IPS DF 4.7 (cell line): ENCODE data around the gene RPS6KA1.
"Not testable (repeated sequence)": the region's sequence is repeated elsewhere in the genome, so short reads cannot be mapped to it uniquely, and the experiment has no call there.

ENCODE experiments used
- DNase-seq: peaks from one replicate; pipeline ENCODE4 v3.0.0-alpha.2; 2013; ENCODE audit warnings: low spot score; ENCODE audit errors: extremely low read depth

RPS6KA1 gene

DNA sequence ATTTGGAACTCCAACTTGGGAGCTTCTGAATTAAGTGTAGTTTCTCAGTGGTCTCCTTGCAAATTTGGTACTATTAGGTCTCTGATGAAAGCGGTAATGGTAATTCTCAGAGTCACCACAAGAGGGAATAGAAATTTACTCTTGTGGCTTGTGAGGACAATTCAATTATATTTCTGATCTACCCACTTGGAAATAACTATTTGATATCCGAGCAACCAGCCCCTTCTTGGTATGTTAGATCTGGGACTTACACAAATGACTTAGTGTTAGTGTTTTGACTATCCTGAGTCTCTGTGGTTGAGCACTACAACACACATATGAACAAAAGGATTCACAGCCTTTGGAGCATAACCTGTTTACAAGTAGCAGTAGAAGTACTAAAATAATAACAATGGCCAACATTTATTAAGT lies 68.1 kb downstream of the RPS6KA1 start:
- no peak for DNase-seq

DNA sequence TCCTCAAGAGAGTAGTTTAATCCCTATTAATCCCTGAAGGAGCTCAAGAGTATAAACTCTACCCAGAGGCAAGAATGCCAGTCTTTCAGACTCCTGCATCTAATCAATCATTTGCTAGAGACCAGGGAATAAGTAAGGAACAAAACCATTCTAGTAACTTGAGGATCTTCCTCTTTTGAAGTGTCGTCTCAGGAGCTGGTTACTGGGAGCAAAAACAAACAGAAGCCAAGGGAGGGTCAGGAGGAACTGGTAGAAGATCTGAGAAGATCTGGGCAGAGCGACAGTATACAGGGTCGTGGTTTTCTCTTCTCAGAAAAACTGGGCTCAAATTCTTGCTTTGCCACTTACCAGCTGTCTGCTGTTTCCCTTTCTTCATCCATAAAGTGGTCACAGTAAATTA lies 69.3 kb downstream of the RPS6KA1 start:
- DNase-seq: no peak

DNA sequence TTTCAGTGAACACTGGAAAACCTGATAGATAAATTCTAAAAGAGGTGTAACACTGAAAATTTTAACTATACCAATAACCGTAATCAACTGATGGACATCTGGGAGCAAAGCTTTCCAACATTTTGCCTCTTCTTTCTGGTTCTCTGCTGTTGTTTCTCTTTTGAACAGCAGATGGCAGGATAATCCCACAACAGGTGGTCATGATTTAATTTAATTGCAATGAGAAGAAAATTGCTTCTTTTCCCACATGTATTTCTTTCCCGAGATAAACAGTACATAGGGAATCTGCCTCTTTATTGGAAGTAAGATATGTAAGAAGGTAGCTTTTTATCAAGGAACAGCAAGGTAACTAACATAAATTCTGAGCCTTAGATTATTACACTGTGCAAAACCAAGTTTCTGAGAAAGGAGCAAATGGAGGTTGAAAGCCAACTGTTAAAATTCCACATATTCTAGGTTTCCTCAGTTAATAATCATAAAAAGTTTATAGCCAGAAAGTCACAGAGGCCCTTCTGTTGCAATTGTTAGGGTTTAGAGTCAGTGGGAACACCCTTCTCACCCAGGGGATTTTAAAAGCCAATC lies 72.9 kb downstream of the RPS6KA1 start:
- DNase-seq: no peak

DNA sequence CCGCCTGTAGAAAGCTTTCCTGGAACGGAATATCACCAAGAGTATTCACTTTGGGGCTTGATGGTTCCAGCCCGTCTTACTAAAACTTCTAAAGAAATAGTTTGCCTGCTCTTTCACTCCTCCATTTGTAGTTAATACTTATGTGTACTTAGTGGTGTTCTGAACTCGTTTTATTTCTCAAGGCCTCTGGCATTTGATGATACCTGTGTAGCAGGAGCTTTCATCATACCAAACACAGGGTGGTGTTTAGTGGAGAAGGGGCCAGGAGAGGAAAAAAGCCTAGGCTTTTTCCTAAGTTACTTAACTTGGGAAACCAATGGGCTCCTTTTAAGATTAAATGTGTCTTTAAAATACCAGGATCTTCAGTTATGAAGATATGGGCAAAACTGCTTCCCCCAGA lies 74.3 kb downstream of the RPS6KA1 start:
- no peak for DNase-seq

DNA sequence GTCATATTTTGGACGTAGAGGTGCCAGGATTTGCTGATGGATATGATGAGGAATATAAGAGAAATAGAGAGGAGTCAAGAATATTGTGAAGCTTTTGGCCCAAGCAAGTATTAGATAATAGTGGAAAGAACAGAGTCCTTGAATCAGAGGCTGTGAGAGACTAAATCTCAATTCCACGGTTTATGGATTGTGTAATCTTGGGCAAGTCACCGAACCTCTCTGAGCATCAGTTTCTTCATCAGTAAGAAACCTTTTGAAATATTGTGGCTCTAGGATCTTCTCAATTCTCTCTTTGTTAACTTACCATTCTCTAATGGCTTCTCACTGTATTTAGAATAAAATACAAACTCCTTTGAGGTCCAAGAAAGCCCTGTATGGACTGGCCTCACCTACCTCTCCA lies 77.6 kb downstream of the RPS6KA1 start:
- no peak for DNase-seq

DNA sequence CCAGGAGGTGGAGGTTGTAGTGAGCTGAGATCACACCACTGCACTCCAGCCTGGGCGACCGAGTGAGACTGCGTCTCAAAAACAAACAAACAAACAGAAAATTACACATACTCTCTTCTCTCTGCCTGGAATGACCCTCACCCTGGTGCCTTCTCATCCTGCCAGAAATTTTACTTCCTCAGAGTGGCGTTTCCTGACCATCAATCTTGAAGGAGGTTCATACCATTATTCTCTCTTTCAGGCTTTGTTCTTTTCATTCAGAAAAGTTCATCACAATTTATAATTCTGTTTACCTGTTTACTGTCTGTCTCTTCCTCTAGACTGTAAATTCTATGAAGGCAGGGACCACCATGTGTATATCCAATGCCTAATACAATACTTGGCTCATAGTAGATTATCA lies 79.3 kb downstream of the RPS6KA1 start:
- no peak for DNase-seq

DNA sequence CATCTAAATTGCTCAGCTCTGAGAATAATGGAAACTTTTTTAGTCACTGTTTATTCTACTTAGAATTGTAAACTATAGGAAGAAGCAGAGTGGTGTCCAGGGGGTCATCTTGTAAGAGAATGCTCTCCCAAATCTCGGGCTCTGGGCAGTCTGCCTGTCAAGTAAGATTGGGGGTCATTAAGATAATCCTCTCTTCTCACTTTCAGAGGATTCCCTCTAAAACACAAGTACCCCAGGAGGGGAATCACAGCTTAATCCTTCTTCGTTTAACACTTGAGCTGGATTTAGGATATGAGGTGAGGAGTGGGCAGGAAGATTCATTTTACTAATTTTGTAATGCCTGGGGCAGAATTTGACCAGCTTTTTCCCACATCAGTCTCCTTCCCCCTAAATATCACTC lies 81.2 kb downstream of the RPS6KA1 start:
- DNase-seq: no peak

DNA sequence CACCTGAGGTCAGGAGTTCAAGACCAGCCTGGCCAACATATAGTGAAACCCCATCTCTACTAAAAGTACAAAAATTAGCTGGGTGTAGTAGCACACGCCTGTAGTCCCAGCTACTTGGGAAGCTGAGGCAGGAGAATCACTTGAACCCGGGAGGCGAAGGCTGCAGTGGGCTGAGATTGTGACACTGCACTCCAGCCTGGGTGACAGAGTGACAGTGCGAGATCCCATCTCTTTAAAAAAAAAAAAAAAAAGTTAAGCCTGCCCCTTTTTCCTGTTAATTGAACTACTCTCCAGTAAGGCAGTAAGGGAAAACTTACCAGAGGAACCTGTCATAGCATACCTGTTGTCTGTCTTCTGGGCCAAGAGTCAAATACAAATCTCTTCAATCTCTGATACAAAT lies 83.1 kb downstream of the RPS6KA1 start:
- not testable (repeated sequence) for DNase-seq

DNA sequence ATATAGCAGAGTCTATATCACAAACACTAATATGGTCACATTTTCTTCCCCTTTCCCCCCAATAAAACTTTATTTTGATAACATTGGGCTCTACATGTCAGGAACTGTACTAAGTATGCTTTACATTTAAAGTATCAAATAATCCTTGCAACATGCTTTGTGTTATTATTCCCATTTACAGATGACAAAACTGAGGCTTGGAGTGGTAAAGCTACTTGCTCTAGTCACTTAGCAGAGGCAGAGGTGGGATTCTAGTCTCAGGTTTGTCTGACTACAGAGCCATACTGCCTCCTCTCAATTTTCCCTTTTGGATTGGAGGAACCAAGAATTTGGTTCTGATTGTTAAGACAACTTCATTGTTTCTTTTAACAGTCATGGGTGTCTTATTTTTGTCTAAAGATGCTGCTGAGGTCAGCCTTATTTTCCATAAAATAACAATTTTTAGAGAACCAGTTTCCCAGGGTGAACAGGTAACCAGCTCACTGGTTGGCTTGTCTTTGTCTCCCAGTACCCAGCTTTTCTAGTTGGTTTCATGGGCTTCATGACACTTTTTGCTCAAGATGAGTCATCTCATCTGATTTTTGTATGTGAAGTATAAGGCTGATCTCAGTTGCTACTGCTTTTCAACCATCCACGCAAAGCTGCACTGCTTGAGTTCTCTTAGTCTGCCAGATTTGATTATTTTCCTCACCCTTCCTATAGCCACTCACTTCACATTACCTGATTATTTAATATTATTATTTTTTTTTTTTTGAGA lies 85.3 kb downstream of the RPS6KA1 start:
- no peak for DNase-seq

DNA sequence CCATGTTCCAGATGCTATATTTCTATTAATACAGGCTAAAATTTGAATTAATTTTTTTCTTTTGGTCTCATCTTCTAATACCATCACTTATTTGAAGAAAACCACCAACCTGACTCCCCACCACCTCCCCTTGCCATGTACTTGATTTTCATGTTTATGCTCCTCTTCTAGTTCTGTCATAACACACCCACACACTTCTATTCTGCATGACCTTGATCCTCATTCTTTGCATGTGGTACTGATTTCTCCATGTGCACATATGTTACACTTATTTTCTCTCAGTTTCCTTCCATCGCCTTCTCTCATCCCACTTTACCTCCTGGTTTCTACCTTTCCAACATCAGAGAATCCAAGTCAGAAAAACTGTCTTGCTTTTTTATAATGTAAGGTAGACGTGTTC lies 87.3 kb downstream of the RPS6KA1 start:
- no peak for DNase-seq

DNA sequence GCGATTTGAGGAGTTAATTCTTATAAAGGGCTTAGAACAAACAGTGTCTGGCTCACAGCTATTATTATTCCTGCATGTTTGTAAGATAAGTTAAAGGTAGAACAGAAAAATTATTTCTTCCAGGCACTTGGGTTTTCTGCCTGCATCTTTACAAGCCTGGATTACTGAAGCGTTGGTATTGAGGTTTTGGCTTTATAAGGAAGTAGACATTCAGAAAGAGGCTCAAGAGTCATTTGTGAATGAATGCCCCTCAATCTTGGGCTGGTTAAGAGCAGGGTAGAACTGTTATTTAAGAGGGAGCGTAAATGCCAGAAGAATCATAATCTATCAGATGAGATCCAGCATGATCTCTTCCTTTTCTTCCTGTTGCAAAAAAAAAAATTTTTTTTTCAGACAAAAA lies 89.0 kb downstream of the RPS6KA1 start:
- no peak for DNase-seq
